ENCODE measurements around the gene M1AP.

Gene M1AP

GRCh38 chr2:74507926-74508520 lies 140.1 kb downstream of the M1AP start:
- Histone ChIP-seq H3K27me3 (ENCODE audit: control insufficient read depth in 2 of 2, insufficient read depth in 2 of 2, low read length in 2 of 2) (peaks cover 22 to 29% of the 10 kb centered on the region in 2 donors), H3K27ac (ENCODE audit: low read depth in 2 of 2, low read length in 2 of 2) (peak overlapping the region; percentile 100), H3K9me3 (ENCODE audit: control insufficient read depth in 2 of 2, low read length in 2 of 2) (no peaks in the 10 kb centered on the region), H3K9ac (ENCODE audit: low read depth in 1 of 2, low read length in 2 of 2) (peak overlapping the region; percentile 99 to 100), H3K36me3 (ENCODE audit: control insufficient read depth in 2 of 2, insufficient read depth in 2 of 2, low read length in 2 of 2) (peaks cover 7 to 12% of the 10 kb centered on the region in 2 donors), H3K4me3 (ENCODE audit: low read length in 2 of 2) (peak overlapping the region; percentile 97 to 100), H3K4me1 (ENCODE audit: control insufficient read depth in 2 of 2, insufficient read depth in 2 of 2, low read length in 2 of 2) (peaks cover 24 to 36% of the 10 kb centered on the region in 2 donors)

Data from mucosa of rectum (tissue), 2 donors.